HepG2 (cell line): ENCODE measurements around the gene ZKSCAN4. TPM values are rescaled to one million over a fixed set of nuclear protein-coding genes. Genes with fewer than 3 reads are reported as not detected.

Source experiments
- GTF3A ChIP-seq: sonication (generic); formaldehyde crosslinking; conservative IDR thresholded peaks from 2 replicates; pipeline ENCODE4 v1.4.0; 2020; ENCODE audit warnings: mild to moderate bottlenecking, missing genetic modification reagents
- MATR3 ChIP-seq: sonication (generic); formaldehyde crosslinking; IDR thresholded peaks from 2 replicates; pipeline ENCODE4 v1.4.0; 2020; ENCODE audit warnings: missing genetic modification reagents
- TBX2 ChIP-seq: sonication (generic); formaldehyde crosslinking; IDR thresholded peaks from 2 replicates; pipeline ENCODE4 v1.5.0; 2020; ENCODE audit warnings: missing genetic modification reagents, mild to moderate bottlenecking, borderline replicate concordance
- ZBED4 ChIP-seq: sonication (generic); formaldehyde crosslinking; IDR thresholded peaks from 2 replicates; pipeline ENCODE4 v1.4.0; 2020; ENCODE audit warnings: missing genetic modification reagents, borderline replicate concordance
- ZNF264 ChIP-seq: sonication (generic); formaldehyde crosslinking; IDR thresholded peaks from 2 replicates; pipeline ENCODE4 v1.4.0; 2020; ENCODE audit warnings: missing genetic modification reagents
- ZNF362 ChIP-seq: sonication (generic); formaldehyde crosslinking; IDR thresholded peaks from 2 replicates; pipeline ENCODE4 v1.4.0; 2020; ENCODE audit warnings: missing genetic modification reagents, mild to moderate bottlenecking, borderline replicate concordance
- ZNF484 ChIP-seq: sonication (generic); formaldehyde crosslinking; IDR thresholded peaks from 2 replicates; pipeline ENCODE4 v1.5.1; 2020; ENCODE audit warnings: mild to moderate bottlenecking, low read depth, missing genetic modification reagents, borderline replicate concordance
- ZNF646 ChIP-seq: sonication (generic); formaldehyde crosslinking; IDR thresholded peaks from 2 replicates; pipeline ENCODE4 v1.9.0; 2021; ENCODE audit warnings: mild to moderate bottlenecking, missing genetic modification reagents
- ZNF660 ChIP-seq: sonication (generic); formaldehyde crosslinking; IDR thresholded peaks from 2 replicates; pipeline ENCODE4 v1.5.1; 2020; ENCODE audit warnings: mild to moderate bottlenecking, low read depth, missing genetic modification reagents, borderline replicate concordance
- ZNF775 ChIP-seq: sonication (generic); formaldehyde crosslinking; IDR thresholded peaks from 2 replicates; pipeline ENCODE4 v1.4.0; 2020; ENCODE audit warnings: missing genetic modification reagents, mild to moderate bottlenecking, moderate library complexity, borderline replicate concordance
- ZNF850 ChIP-seq: sonication (generic); formaldehyde crosslinking; conservative IDR thresholded peaks from 2 replicates; pipeline ENCODE4 v1.9.0; 2021; ENCODE audit warnings: mild to moderate bottlenecking, missing genetic modification reagents
- polyA plus RNA-seq, 8 experiments: library from polyadenylated mRNA; depleted of rRNA in 3 of 8; stranded (reverse) in 7 of 8; unstranded in 1 of 8; fragments of >200 nt; fragmentation: Illumina TruSeq in 4 of 8; extraction: Trizol in 4 of 8; gene quantifications; 2 replicates each; pipeline versions ENCODE4 v1.2.1 to v1.2.3, GENCODE V29; 2011 to 2016; ENCODE audit warnings: low read depth in 4 of 8, missing spikeins in 1 of 8, mixed read lengths in 1 of 8; ENCODE audit not compliant: insufficient read depth in 1 of 8
- total RNA-seq, 5 experiments: library from RNA; depleted of rRNA; stranded (reverse); fragments of >200 nt; fragmentation: Illumina TruSeq; extraction: Trizol; gene quantifications; 2 replicates each; pipeline ENCODE4 v1.2.3, GENCODE V29; 2016; ENCODE audit warnings: low read depth in 1 of 5
- TF ChIP-seq, protein P1 (sequence below): sonication (generic); formaldehyde crosslinking; IDR thresholded peaks from 2 replicates; pipeline ENCODE4 v1.4.0; 2020; ENCODE audit warnings: mild to moderate bottlenecking, missing genetic modification reagents
- TF ChIP-seq, protein P2 (sequence below): sonication (generic); formaldehyde crosslinking; IDR thresholded peaks from 2 replicates; pipeline ENCODE4 v1.4.0; 2020; ENCODE audit warnings: mild to moderate bottlenecking, missing genetic modification reagents

ZKSCAN4 gene
- total and polyA plus RNA-seq, 2 of the 13 experiments (the other 11 are each of a cell fraction or from before 2014, with no cell fraction given), result 2.9 to 7.8 TPM

DNA sequence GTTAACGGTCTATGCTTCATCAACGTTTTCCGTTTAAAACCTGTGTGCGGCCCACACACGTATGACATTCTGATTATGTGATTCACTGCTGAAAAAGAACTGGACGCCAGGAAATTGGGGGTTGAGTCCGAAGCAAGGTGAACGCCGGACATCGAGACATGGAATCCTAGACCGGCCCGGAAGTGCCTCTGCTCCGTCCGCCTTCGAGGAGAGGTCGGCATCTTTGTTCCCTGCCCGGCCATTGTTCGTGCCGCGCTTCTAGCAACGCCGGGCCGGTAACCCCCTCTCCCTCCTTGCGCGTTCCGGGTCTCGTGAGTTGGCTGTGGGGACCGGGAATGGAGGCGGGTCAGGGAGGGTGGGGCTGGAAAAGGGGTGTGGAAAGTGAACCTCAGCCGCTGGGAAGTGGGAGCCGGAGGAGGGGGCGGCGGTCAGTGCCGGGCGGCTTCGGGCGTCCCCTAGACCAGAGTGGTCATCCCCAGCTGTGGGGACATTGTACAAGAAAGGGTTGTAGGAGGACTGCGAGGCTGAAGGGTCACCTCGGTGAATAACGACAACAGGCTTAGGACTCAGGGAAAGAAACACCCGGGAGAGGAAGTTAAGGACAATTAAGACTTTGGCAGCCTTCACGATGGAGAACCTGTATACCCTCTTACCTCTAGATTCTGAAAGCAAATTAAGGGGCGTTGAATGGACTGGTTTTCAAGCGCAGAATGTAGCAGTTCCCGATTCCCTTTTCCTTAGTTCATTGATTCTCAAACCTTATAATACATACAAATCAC, 26.8 kb downstream of the ZKSCAN4 start, which contains the start of gene ZSCAN9 (continued):
- TF ChIP-seq ZNF646 (no peak), ZNF362 (peak; percentile 57; the same call in 1 of the 2 replicates), ZBED4 (peak; percentile 25; the same call in 1 of the 2 replicates), ZNF660 (CRISPR knock-in tag) (peak; percentile 46; the same call in 1 of the 2 replicates), ZNF850 (CRISPR knock-in tag) (no peak), ZNF484 (CRISPR knock-in tag) (no peak; the same call in 1 of the 2 replicates), ZNF264 (CRISPR knock-in tag) (no peak), MATR3 (CRISPR knock-in tag) (no peak), TBX2 (peak; percentile 84), GTF3A (CRISPR knock-in tag) (0 out of 2 replicates have a peak, but pooled peaks have one; percentile 58), ZNF775 (CRISPR knock-in tag) (0 out of 2 replicates have a peak, but pooled peaks have one; percentile 65)
- TF ChIP-seq, protein P1, sequence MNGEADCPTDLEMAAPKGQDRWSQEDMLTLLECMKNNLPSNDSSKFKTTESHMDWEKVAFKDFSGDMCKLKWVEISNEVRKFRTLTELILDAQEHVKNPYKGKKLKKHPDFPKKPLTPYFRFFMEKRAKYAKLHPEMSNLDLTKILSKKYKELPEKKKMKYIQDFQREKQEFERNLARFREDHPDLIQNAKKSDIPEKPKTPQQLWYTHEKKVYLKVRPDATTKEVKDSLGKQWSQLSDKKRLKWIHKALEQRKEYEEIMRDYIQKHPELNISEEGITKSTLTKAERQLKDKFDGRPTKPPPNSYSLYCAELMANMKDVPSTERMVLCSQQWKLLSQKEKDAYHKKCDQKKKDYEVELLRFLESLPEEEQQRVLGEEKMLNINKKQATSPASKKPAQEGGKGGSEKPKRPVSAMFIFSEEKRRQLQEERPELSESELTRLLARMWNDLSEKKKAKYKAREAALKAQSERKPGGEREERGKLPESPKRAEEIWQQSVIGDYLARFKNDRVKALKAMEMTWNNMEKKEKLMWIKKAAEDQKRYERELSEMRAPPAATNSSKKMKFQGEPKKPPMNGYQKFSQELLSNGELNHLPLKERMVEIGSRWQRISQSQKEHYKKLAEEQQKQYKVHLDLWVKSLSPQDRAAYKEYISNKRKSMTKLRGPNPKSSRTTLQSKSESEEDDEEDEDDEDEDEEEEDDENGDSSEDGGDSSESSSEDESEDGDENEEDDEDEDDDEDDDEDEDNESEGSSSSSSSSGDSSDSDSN (CRISPR knock-in tag), result peak; percentile 97
- TF ChIP-seq, protein P2, sequence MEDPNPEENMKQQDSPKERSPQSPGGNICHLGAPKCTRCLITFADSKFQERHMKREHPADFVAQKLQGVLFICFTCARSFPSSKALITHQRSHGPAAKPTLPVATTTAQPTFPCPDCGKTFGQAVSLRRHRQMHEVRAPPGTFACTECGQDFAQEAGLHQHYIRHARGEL (CRISPR knock-in tag), result no peak
